BLaER1 (cell line): ENCODE results near the gene MEG3.
A peak's percentile ranks its signal among the peaks of the same experiment; 100 is the strongest.

Experiments
- H3K27ac ChIP-seq: shearing (Covaris generic); formaldehyde crosslinking; 2 replicates; pipeline ENCODE4 v1.8.1; 2022
- H3K27me3 ChIP-seq: shearing (Covaris generic); formaldehyde crosslinking; 2 replicates; pipeline ENCODE4 v1.8.1; 2022
- H3K36me3 ChIP-seq: shearing (Covaris generic); formaldehyde crosslinking; 2 replicates; pipeline ENCODE4 v1.8.1; 2022
- H3K4me1 ChIP-seq: shearing (Covaris generic); formaldehyde crosslinking; 2 replicates; pipeline ENCODE4 v1.8.1; 2022
- H3K4me2 ChIP-seq: shearing (Covaris generic); formaldehyde crosslinking; 2 replicates; pipeline ENCODE4 v1.8.1; 2022
- H3K4me3 ChIP-seq: shearing (Covaris generic); formaldehyde crosslinking; 2 replicates; pipeline ENCODE4 v1.8.1; 2022
- H3K9ac ChIP-seq: shearing (Covaris generic); formaldehyde crosslinking; 2 replicates; pipeline ENCODE4 v1.8.1; 2022
- H3K9me3 ChIP-seq: shearing (Covaris generic); formaldehyde crosslinking; 2 replicates; pipeline ENCODE4 v1.8.1; 2022
- H4K20me1 ChIP-seq: shearing (Covaris generic); formaldehyde crosslinking; 2 replicates; pipeline ENCODE4 v1.8.1; 2022
- Cebpa-rat ChIP-seq: shearing (Covaris generic); IDR thresholded peaks from 2 replicates; pipeline ENCODE4 v1.8.1; 2022

MEG3 gene

DNA sequence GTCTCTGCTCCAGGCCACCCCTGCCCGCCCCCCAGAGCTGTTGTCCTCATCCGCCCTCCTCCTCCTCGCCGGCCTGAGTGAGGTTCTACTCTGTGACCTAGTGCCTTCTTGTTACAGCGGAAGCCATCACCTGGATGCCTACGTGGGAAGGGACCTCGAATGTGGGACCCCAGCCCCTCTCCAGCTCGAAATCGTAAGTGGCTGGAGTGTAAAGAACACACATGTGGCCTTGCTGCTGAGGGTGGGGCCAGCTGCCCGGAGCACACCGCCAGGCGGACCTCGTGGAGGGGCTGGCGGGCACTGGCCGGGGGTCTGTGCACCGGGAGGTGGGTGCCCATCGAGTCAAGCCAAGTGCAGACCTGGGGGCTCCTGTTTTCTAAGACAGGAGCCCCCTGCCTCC, 19.4 kb downstream of the MEG3 start:
- Histone ChIP-seq H3K27ac (no peak overlapping the region), H4K20me1 (no peaks in the 10 kb centered on the region), H3K4me1 (peaks cover 71% of the 10 kb centered on the region), H3K27me3 (no peaks in the 10 kb centered on the region), H3K36me3 (no peaks in the 10 kb centered on the region), H3K4me2 (no peak overlapping the region), H3K9me3 (no peaks in the 10 kb centered on the region), H3K4me3 (no peak overlapping the region), H3K9ac (no peak overlapping the region)
- TF ChIP-seq Cebpa-rat: no peak

DNA sequence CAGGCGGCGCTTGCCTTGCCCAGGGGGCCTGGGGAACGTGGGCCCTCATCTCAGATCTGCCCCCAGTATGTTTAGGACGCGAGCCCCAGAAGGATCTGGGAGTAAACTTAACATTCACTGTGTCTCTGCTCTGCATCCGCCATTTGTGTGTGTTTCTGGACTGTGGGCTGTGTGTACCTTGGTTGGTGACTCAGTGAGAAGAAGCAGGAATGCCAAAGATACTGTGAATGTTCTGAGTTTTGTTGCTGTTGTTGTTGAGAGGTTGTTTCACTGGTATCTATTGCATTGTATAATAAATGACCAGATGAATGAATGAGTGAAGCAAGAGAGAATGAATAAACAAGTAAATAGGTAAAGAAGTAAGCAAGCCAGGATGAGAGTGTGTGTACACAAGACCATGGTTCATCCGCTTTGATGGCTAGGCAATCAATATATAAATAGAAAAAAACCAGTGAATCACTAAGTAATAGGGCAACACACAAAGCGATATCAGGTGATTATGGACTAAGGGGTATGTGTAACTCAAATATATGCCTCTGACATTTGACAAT, 20.5 kb downstream of the MEG3 start:
- Histone ChIP-seq H4K20me1 (no peaks in the 10 kb centered on the region), H3K27ac (no peak overlapping the region)

DNA sequence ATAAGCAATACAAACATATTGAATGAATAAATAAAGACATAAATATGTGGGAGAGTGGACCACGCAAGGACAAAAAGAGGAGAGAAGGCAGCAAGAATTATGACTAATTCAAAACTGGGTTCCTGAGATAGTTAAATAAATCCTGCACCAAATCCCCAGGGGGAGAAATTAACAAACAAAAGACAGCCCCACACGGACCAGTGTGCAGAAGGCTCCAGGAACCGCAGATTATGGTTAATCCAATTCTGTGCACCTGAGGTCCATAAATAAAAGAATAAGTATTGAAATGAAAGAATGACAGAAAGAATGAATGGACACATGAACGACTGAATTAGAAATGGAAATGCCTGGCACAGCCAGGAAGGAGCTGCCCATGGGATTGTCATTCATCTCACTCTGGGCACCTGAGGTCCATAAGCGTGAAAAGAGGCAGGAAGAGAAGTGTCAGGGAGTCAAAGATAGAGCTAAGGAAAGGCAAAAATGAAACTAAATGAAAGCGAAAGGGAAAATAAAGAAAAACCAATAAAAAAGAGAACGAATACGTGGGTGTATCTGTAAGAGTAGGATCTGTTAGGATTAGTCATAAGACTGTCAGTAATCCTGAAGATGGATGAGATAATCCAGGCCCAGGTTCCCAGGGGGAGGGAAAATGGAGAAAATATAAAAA, 23.3 kb downstream of the MEG3 start:
- H3K4me2 ChIP-seq: peak overlapping the region; percentile 53
- H3K27me3 ChIP-seq: no peaks in the 10 kb centered on the region
- H3K27ac ChIP-seq: no peak overlapping the region
- no peaks in the 10 kb centered on the region for H3K9me3 ChIP-seq
- no peaks in the 10 kb centered on the region for H4K20me1 ChIP-seq
- no peaks in the 10 kb centered on the region for H3K36me3 ChIP-seq
- peaks cover 40% of the 10 kb centered on the region for H3K4me1 ChIP-seq
- no peak overlapping the region for H3K9ac ChIP-seq
- H3K4me3 ChIP-seq: no peak overlapping the region
- TF ChIP-seq Cebpa-rat: no peak

More for the DNA sequence above, 20.5 kb downstream of the MEG3 start:
- no peak overlapping the region for H3K4me2 ChIP-seq
- no peak for TF ChIP-seq Cebpa-rat
- no peaks in the 10 kb centered on the region for H3K9me3 ChIP-seq
- no peak overlapping the region for H3K9ac ChIP-seq
- H3K4me3 ChIP-seq: no peak overlapping the region
- H3K27me3 ChIP-seq: no peaks in the 10 kb centered on the region
- H3K4me1 ChIP-seq: peaks cover 69% of the 10 kb centered on the region
- H3K36me3 ChIP-seq: no peaks in the 10 kb centered on the region

DNA sequence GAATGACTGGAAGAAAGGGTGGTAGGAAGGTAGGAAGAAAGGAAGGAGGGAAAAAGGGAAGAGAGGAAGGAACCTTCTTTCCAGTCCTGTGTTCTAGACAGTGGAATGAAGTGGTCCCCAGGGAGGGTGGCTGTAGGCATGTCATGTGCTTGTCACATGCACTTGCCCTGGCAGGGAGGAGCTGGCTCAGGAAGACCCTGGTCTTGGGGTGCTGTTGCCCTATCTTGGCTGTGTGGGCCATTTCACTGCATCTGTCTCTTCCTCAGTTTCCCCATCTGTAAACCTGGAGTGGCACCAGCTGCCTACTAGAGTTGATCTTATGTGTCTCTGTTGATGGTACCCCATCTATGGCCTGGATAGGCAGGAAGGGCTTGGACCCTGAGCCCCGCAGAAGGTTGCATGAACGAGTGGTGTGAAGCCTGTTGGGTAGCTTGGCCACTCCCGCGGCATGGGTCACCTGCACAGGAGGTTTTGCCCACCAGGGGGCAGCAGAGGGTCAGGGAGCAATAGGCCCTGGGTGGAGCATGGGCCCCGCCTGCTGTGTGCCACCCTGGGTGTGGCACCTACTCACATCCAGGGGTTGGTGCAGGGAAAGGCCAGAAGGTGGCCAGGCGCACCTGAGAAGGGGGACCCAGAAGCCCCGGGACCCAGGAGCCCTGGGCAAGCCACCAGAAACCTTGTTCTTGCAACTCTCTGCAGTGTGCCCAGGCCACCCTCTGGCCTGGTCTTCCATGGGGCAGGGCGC, 25.1 kb downstream of the MEG3 start:
- Histone ChIP-seq H4K20me1 (no peaks in the 10 kb centered on the region), H3K27ac (no peak overlapping the region), H3K27me3 (no peaks in the 10 kb centered on the region), H3K4me1 (peaks cover 39% of the 10 kb centered on the region), H3K9ac (no peak overlapping the region), H3K9me3 (no peaks in the 10 kb centered on the region), H3K4me3 (no peak overlapping the region), H3K4me2 (no peak overlapping the region), H3K36me3 (no peaks in the 10 kb centered on the region)
- no peak for TF ChIP-seq Cebpa-rat

DNA sequence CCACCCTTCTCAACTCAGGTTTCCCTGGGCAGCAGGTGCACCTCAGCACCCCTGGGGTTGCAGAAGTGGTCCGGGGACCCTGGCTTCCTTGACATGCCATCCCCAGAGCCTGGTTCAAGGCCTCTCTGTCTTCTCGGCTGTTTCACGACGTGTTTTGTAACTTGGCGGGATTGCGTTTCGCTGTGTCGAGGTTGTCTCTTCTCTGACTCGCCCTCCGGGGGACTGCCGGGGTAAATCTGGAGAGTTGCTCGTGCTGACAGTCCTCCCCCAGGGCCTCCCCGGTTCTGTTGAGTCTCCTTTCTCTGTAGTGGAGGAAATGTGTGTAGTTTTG, 25.6 kb downstream of the MEG3 start:
- no peaks in the 10 kb centered on the region for H4K20me1 ChIP-seq
- no peaks in the 10 kb centered on the region for H3K36me3 ChIP-seq
- no peak overlapping the region for H3K27ac ChIP-seq
- no peaks in the 10 kb centered on the region for H3K9me3 ChIP-seq
- TF ChIP-seq Cebpa-rat: no peak
- no peak overlapping the region for H3K4me3 ChIP-seq
- H3K4me1 ChIP-seq: peaks cover 45% of the 10 kb centered on the region
- no peak overlapping the region for H3K4me2 ChIP-seq
- H3K9ac ChIP-seq: no peak overlapping the region
- H3K27me3 ChIP-seq: no peaks in the 10 kb centered on the region; the same call in 1 of the 2 replicates

DNA sequence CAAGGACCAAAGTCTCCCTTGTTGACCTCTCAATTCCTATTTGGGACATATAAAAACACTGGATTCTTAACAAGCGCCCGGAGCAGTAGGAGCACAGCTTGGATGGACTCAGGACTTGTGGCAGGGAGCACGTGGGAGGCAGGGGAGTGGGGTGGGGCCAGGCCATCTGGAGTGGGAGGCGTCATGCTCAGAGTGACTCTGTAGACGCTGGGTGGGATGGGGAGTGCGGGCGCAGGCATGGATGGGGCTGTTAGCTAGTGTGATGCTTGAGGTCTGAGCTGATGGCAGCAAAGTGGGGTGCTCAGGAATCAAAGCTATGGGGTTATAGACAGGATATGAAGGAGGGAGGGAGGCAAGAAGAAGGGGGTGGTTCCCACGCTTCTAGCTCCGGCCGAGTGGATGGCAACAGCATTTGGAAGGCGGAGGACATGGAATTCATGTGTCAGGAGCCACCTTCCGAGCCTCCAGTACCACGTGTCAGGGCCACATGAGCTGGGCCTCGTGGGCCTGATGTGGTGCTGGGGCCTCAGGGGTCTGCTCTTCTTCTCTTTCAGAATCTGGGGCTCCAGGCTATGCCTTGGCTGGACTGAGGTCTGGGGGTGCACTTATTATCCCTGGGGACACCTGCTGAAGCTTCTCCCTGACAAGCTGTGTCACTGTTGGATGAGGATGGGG, 26.2 kb downstream of the MEG3 start:
- Histone ChIP-seq H3K9me3 (no peaks in the 10 kb centered on the region), H3K4me3 (no peak overlapping the region), H4K20me1 (no peaks in the 10 kb centered on the region), H3K4me1 (peaks cover 47% of the 10 kb centered on the region), H3K27me3 (no peaks in the 10 kb centered on the region; the same call in 1 of the 2 replicates), H3K27ac (no peak overlapping the region), H3K9ac (no peak overlapping the region), H3K36me3 (no peaks in the 10 kb centered on the region), H3K4me2 (no peak overlapping the region)
- no peak for TF ChIP-seq Cebpa-rat

DNA sequence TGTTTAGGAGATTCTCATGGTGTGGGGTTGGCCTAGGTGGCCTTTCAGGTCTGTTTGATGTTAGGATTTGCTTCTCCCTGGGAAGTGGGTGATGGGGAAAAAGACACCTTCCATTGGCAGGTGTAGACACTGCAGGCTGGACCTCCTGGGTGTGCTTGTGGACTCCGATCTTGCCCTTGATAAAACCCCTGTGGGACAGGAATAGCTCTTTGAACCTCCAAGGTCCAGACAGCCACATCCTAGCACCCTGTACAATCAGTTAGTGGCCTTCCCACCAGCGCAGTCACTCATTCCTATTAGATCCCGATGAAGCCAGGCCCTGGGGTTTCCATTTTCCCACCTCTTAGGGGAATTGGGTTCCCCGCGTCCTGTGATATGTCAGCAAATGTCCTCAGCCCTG, 28.5 kb downstream of the MEG3 start:
- Histone ChIP-seq H3K27ac (no peak overlapping the region), H3K4me1 (peaks cover 42% of the 10 kb centered on the region), H3K36me3 (no peaks in the 10 kb centered on the region), H3K9me3 (no peaks in the 10 kb centered on the region), H4K20me1 (no peaks in the 10 kb centered on the region), H3K27me3 (no peaks in the 10 kb centered on the region; the same call in 1 of the 2 replicates), H3K4me2 (no peak overlapping the region), H3K9ac (no peak overlapping the region), H3K4me3 (no peak overlapping the region)
- TF ChIP-seq Cebpa-rat: no peak

DNA sequence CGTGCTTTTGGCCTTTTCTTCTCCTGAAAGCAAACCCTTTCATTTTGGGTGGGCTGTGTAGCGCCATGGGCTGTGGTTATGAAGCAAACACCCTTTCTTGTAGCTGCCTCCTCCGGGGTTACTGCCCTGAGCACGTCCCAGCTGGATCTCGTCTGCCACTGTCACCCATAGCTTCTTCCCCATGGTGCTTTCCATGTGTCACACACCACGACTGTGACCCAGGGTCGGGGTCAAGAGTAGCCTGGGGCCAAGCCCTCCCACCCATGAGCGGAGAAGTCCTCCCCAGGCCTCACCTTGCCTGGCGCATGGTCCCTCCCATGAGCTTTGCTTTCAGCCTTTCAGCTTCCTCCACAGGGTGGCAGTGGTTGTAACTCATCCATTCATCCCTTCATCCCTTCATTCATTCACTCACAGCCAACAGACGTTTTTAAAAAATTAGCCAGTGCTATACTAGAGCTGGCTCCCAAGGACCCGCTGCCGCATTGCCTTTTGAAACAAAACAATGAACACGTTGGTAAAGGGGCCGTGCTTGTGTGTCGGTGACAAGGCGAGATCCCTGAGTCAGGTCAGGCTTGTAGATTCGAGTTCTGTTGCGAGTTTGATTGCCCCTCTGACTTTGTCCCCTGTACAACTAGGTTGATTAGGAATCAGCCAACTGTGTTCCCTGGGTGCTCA, 29.5 kb downstream of the MEG3 start:
- TF ChIP-seq Cebpa-rat: no peak
- H3K36me3 ChIP-seq: no peaks in the 10 kb centered on the region
- H3K27ac ChIP-seq: no peak overlapping the region
- no peaks in the 10 kb centered on the region for H3K9me3 ChIP-seq
- H3K4me2 ChIP-seq: no peak overlapping the region
- no peaks in the 10 kb centered on the region for H4K20me1 ChIP-seq
- no peak overlapping the region for H3K4me3 ChIP-seq
- H3K27me3 ChIP-seq: no peaks in the 10 kb centered on the region; the same call in 1 of the 2 replicates
- H3K4me1 ChIP-seq: peaks cover 36% of the 10 kb centered on the region
- no peak overlapping the region for H3K9ac ChIP-seq

DNA sequence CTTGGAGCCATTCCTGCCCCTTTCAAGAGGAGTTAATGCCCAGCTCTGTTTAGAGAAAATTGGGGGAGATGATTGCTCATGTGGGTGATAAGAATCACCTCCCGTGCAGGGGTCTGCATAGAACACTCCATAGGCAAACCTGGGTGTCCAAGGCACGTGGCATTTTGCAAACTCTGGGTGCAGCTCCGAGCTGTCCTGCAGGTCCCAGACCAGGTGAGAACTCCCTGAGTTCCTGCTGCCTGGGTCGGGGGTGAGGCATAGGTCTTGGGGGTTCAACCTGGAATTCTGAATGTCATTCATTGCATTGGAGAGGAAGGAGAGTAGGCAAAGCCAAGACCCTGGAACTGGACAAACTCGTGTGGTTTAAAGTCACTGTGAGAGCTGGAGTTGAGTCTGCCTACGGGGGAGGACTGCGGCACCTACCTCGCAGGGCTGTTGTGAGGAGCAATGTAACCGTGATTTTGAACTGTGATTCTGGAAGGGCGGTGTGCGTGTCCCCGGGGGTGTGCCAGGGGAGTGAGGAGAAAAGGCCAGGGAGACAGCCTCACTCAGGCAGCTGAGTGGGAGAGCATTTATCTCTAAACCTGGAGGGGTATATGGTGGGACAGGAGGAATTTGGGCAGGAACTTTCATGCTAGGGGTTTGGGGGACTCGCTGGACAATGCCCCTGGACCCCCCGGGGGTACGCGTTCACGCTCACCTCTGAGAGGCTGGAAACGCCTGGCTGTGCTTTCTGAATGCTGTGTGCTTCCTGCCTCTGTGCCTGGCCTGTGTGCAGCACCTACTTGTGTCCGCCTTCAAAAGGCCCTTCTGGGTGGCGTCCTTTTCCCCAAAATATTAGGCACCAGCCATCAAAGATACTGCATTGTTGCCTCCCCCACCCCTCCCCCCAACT, 30.4 kb downstream of the MEG3 start:
- H3K4me3 ChIP-seq: no peak overlapping the region
- H4K20me1 ChIP-seq: no peaks in the 10 kb centered on the region
- H3K27ac ChIP-seq: no peak overlapping the region
- peaks cover 34% of the 10 kb centered on the region for H3K4me1 ChIP-seq
- no peaks in the 10 kb centered on the region; the same call in 1 of the 2 replicates for H3K27me3 ChIP-seq
- H3K9me3 ChIP-seq: no peaks in the 10 kb centered on the region
- no peak overlapping the region for H3K9ac ChIP-seq
- no peaks in the 10 kb centered on the region for H3K36me3 ChIP-seq
- TF ChIP-seq Cebpa-rat: no peak
- H3K4me2 ChIP-seq: peak overlapping the region; percentile 66
